SHP77 treated with DMSO at 0.1 percent for 48 hours (cell line): ENCODE results near the gene TMEM88.
"Not testable (repeated sequence)": the region's sequence is repeated elsewhere in the genome, so short reads cannot be mapped to it uniquely, and the experiment has no call there.

Experiments used
- DNase-seq: peaks from one replicate; lab custom pipeline; 2025; lab: John Stamatoyannopoulos, UW

TMEM88 gene, protein sequence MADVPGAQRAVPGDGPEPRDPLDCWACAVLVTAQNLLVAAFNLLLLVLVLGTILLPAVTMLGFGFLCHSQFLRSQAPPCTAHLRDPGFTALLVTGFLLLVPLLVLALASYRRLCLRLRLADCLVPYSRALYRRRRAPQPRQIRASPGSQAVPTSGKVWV

DNA sequence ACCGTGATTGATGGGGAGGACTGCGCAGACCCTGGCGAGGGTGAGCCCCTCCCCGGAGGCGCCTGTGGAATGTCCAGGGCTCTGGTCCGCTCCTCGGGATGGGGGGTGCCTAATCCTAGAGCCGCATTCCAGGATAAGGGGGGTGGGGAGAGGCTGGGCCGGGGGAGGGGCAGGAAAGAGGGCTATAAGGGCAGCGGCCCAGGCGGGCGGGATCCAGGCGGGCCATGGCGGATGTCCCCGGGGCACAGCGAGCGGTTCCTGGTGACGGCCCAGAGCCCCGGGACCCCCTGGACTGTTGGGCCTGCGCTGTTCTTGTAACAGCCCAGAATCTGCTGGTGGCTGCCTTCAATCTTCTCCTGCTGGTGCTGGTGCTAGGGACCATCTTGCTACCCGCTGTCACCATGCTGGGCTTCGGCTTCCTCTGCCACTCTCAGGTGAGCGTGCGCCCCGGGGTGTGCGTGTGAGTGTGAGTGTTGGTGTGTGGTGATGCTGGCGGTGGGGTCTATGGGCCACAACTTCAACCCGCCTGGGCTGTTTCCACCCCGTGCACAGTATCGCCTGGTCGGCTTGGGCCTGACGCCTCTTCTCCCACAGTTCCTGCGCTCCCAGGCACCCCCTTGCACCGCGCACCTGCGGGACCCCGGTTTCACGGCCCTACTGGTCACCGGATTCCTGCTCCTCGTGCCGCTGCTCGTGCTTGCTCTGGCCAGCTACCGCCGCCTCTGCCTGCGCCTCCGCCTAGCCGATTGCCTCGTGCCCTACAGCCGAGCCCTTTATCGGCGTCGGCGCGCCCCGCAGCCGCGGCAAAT lies at the start of gene TMEM88:
Gene TMEM88, plus strand, starts transcription at position 216 of the 809 bp plus-strand sequence. Its CDS starts 9 bp downstream, at position 225.
- DNase-seq, result no peak

DNA sequence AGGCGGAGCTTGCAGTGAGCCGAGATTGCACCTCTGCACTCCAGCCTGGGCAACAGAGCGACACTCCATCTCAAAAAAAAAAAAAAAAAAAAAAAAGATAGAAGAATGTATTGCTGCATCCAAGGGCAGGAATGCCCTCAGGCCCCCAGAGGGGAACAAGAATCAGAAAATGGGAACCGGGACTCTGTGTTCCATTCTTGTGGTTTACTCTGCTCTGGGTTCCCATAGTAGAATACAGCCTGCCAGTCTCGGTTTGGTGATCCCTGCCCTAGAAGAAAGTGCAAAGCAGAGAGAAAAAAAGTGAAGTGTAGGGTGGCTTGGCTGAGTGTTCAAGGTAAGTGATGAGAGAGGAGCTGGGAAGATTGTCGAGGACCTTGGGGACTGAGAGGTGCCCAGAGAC lies 48.3 kb upstream of the TMEM88 start:
- no peak for DNase-seq

DNA sequence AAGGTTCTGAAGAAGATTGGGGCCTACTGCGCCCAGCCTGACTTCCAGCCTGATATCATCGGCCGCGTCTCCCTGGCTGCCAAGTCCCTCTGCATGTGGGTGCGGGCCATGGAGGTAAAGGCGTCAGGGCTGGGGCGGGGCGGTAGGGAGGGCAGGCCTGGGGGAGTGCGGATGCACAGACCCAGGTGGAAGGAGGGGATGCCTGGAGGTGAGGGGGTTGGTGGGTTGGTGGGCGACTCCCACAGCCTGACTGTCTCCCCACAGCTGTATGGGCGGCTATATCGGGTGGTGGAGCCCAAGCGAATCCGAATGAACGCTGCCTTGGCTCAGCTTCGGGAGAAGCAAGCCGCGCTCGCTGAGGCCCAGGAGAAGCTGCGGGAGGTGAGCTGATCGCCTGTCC lies 47.7 kb upstream of the TMEM88 start:
- DNase-seq, result no peak

DNA sequence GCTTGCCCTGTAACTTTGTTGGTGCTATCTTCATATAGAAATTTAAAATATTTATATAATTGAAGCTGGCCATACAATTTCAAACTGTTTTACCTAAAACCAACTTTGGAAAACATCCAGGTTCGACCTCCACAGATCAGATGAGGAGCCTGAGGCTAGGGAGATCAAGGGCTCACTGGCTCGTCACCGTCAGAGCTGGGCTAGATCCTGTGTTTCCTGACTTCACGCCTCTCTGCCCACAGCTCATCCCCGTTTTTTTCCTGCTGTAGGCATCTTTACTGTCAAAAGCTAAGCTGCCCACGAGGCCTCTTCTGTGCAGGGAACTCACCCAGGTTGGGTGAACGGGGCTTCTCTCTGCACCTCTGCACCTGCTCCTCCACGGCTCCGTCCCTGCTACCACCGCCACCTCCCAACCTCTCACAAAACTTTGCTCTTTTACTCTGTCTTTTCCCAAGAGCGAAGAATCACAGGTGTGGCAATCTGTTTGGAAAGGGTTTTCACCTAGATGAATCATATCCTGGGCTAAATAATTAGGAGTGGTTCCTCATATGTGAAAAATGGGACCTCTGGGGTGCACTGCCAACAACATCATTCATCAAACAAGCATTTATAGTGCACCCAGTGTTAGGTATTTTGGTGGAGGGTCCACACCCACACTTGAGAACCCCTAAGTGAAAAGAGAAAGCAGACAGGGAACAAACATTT lies 45.6 kb upstream of the TMEM88 start:
- no peak for DNase-seq

DNA sequence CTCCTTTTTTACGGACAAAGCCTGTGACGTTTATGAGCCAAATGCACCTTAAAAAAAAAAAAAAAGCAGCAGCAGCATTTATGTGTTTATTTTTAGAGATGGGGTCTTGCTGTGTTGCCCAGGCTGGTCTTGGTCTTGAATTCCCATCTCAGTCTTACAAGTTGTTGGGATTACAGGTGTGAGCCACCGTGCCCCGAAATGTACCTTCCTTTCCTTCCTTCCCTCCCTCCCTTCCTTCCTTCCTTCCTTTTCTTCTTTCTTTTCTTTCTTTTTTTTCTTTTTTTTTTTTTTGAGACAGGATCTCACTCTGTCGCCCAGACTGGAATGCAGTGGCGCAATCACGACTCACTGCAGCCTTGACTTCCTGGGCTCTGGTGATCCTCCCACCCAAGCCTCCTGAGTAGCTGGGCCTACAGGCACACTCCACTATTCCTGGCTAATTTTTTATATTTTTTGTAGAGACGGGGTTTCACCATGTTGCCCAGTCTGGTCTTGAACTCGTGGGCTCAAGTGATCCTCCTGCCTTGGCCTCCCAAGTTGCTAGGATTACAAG lies 45.0 kb upstream of the TMEM88 start:
- not testable (repeated sequence) for DNase-seq

DNA sequence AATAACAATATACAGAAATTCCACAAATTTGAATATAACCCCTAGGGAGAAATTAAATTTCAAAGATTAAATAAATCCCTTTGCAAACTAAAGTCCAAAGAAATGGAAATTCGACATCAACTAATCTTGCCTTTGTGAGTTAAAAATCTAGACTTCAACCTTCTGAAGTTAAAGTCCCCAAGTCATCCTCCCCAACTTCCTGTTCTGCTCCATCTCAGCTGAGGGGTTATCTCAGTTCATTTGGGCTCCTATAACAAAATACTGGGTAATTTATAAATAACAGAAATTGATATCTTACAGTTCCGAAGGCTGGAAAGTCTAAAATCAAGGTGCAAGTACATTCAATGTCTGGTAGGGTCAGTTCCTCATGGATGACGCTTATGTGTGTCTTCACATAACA lies 43.6 kb upstream of the TMEM88 start:
- no peak for DNase-seq

DNA sequence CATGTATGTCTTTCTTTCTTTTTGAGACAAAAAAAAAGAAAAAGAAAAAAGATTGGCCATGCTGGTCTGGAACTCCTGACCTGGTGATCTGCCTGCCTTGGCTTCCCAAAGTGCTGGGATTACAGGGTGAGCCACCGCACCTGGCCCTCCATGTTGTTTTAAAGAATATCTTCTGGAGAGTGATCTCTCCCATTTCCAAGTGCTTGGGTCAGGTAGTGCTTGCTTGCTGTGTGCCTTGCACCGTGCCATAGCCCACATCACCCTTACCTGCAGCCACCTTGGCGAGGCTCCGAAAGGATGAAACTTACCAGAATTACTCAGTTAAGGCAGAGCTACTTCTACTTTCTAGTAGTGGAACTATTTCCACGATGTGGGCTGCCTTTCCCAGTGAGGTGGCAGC lies 39.9 kb upstream of the TMEM88 start:
- DNase-seq, result no peak

- DNase-seq, result no peak
These were observed 37.8 kb upstream of the TMEM88 start for GRCh38 chr17:7816926-7817642.

DNA sequence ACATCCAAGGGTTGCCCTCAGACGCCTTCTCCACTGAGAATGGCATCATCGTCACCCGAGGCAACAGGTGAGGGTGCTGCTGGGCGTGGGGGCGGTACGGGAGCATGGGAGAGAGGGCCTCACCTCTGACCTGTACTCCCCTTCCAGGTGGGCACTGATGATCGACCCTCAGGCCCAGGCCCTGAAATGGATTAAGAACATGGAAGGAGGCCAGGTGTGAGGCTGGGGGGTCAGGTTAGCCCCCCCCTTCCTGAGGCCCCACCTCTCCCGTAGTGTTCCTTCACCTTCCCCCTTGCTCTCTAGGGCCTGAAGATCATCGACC lies 37.3 kb upstream of the TMEM88 start:
- DNase-seq, result no peak

GRCh38 chr17:7818026-7818425 lies 36.8 kb upstream of the TMEM88 start:
- DNase-seq, result no peak

DNA sequence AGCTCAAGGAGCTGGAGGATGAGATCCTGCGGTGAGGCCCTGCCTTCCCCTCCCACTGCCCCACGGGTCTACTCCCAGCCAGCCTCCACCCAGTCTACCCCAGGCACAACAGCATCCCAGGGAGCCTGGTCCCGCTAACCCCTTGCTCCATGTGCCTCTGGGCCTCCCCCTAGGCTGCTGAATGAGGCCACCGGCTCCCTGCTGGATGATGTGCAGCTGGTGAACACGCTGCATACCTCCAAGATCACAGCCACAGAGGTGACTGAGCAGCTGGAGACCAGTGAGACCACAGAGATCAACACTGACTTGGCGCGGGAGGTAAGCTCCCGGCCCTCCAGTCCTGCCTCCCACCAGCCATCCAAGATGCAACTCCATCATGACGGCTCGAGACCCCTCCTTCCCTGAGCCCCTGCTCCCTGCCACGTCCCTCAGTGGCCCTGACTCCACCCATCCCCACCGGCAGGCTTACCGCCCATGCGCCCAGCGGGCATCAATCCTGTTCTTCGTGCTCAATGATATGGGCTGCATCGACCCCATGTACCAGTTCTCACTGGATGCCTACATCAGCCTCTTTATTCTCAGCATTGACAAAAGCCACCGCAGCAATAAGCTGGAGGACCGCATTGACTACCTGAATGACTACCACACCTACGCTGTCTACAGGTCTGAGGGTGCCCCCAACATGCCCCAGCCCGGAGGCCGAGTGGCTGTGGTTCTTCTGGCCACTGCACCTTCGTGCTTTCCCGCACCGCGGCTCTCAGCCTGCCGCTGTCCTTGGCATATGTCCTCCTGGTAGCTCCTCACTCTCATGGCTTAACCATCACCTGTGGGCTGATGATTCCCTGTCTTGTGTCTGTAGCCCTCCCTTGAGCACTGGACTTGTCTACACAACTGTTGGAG lies 35.9 kb upstream of the TMEM88 start:
- no peak for DNase-seq

GRCh38 chr17:7820231-7820630 lies 34.6 kb upstream of the TMEM88 start:
- DNase-seq, result no peak

- DNase-seq, result no peak
These were observed 32.7 kb upstream of the TMEM88 start for GRCh38 chr17:7822126-7822525.

DNA sequence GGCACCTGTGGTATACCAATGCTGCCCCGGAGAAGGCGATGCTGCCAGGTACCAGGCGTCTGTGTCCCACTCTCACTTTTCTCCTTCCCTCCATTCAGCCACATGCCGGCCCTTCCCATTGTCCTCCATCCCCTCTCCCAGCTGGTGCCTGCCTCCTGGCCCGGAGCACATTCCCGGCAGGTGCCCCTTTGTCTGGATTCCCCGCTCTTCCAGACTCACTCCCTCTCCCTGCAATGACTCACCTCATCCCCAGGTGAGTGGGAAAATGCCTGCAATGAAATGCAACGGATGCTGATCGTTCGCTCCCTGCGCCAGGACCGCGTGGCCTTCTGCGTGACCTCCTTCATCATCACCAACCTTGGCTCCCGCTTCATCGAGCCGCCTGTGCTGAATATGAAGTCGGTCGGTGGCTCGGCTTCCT lies 31.3 kb upstream of the TMEM88 start:
- no peak for DNase-seq

DNA sequence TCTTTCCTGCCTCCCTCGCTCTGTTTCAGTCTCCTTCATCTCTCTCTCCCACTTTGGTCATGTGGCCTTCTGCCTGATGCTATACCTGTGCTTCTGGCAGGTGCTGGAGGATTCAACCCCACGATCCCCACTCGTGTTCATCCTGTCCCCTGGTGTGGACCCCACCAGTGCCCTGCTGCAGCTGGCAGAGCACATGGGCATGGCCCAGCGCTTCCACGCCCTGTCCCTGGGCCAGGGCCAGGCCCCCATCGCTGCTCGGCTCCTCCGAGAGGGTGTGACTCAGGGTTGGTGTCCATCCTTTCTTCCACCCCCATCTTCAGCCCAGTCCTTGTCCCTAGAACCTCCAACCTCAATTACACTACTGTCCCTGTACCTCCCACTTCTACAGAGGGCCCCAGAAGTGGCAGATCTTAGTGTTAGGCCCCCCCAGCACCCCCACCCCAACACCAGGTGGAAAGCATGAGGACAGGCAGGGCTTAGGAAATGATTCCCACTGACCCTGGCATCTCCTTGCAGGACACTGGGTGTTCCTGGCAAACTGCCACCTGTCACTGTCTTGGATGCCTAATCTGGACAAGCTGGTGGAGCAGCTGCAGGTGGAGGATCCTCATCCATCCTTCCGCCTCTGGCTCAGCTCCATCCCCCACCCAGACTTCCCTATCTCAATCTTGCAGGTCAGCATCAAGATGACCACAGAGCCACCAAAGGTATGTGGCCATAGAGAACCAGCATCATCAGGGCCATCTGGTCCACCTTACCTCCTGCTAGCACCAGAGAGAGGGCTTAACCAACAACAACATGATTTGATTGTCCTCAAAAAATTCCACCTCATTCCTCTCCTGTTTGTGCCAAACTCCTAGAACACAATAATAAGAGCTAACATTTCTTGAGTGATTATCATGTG lies 30.6 kb upstream of the TMEM88 start:
- no peak for DNase-seq

DNA sequence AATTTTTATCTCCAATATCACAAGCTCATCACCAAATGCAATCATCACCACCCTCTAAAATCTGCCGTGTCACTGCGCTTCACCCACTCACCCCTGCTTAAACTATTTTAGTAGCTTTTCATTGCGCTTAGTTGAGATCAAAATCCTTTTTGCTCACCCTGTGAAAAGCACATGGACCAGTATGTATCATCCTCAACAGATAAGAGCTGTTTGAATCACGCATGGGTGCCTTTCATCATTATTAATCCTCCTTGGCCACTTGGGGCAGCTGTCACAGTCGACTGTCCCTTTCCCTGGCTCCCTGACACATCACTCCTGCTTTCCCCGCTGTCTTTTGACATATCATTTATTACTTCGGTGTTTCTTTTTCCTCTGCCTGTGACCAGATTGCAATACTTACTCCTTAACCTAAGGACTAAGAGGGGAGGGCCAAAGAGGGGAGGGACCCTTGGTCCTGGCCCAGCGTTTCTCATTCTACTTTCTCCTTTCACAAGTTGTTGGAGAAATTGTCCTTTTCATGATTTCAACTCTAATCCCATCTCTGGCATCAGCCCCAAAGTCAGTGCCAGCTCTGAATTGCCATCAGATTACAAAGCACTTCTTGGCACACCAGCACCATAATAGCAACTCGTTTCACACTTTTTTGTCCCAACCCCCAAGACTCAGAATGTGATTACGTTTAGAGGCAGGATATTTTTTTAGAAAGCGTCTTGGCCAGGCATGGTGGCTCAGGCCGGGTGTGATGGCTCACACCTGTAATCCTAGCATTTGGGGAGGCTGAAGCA lies 29.5 kb upstream of the TMEM88 start:
- DNase-seq, result no peak

- no peak for DNase-seq
These were observed 24.2 kb upstream of the TMEM88 start for GRCh38 chr17:7830616-7831015.

- DNase-seq, result no peak
These were observed 23.6 kb upstream of the TMEM88 start for GRCh38 chr17:7831233-7831632.

DNA sequence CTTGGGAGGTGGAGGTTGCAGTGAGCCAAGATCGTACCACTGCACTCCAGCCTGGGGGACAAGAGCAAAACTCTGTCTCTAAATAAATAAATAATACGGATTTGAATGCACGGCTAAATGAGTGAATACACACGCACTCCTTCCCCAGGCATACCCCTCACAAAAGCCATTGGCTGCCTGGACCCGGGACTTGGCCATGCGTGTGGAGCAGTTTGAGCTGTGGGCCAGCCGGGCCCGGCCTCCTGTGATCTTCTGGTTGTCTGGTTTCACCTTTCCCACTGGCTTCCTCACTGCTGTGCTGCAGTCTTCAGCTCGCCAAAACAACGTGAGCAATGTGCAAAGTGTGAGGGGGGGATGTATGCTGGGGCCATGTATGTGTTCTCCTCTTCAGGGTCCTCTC lies 22.4 kb upstream of the TMEM88 start:
- no peak for DNase-seq
